Measurements from ENCODE around the gene VCX3A. TPM values are rescaled to one million over a fixed set of nuclear protein-coding genes. Genes with fewer than 3 reads are reported as not detected.

VCX3A gene
- total and polyA plus RNA-seq, 4 donors, result not detected

GRCh38 chrX:6506444-6506843, 28.5 kb downstream of the VCX3A start:
- Histone ChIP-seq H3K4me3 (ENCODE audit: low read depth in 1 of 3, low read length in 3 of 3) (no peak overlapping the region), H3K27me3 (ENCODE audit: control insufficient read depth in 4 of 4, insufficient read depth in 4 of 4, low read length in 3 of 4) (no peaks in the 10 kb centered on the region), H3K27ac (ENCODE audit: low read depth in 1 of 2, low read length in 2 of 2) (no peak overlapping the region), H3K9ac (ENCODE audit: low read depth in 1 of 2, low read length in 2 of 2) (no peak overlapping the region), H3K4me1 (ENCODE audit: control insufficient read depth in 4 of 4, insufficient read depth in 4 of 4, low read length in 3 of 4) (no peaks in the 10 kb centered on the region), H3K36me3 (ENCODE audit: control insufficient read depth in 4 of 4, insufficient read depth in 3 of 4, low read depth in 1 of 4, low read length in 3 of 4) (no peaks in the 10 kb centered on the region), H3K9me3 (ENCODE audit: control insufficient read depth in 4 of 4, low read length in 3 of 4) (no peaks in the 10 kb centered on the region)
- no peak for TF ChIP-seq TAF1 (conservative IDR thresholded peaks at IDR 0.05)
- TF ChIP-seq RAD21 (IDR thresholded peaks at IDR 0.05), result no peak
- no peak for TF ChIP-seq SP1 (IDR thresholded peaks at IDR 0.05)
- TF ChIP-seq ZBTB33 (IDR thresholded peaks at IDR 0.05), result no peak
- TF ChIP-seq RXRA (IDR thresholded peaks at IDR 0.05), result no peak
- no peak for DNase-seq (ENCODE audit: low spot score)
- 94% methylated on average over 4 of the region's 4 CpGs for WGBS

GRCh38 chrX:6505960-6506359, 29.0 kb downstream of the VCX3A start:
- H3K9me3 ChIP-seq (ENCODE audit: control insufficient read depth in 4 of 4, low read length in 3 of 4), result no peaks in the 10 kb centered on the region
- WGBS, result 68% methylated on average over 2 of the region's 2 CpGs

More at GRCh38 chrX:6505960-6506359, 29.0 kb downstream of the VCX3A start:
- Histone ChIP-seq H3K9ac (ENCODE audit: low read depth in 1 of 2, low read length in 2 of 2) (no peak overlapping the region), H3K27me3 (ENCODE audit: control insufficient read depth in 4 of 4, insufficient read depth in 4 of 4, low read length in 3 of 4) (no peaks in the 10 kb centered on the region), H3K27ac (ENCODE audit: low read depth in 1 of 2, low read length in 2 of 2) (no peak overlapping the region), H3K4me1 (ENCODE audit: control insufficient read depth in 4 of 4, insufficient read depth in 4 of 4, low read length in 3 of 4) (no peaks in the 10 kb centered on the region), H3K36me3 (ENCODE audit: control insufficient read depth in 4 of 4, insufficient read depth in 3 of 4, low read depth in 1 of 4, low read length in 3 of 4) (no peaks in the 10 kb centered on the region), H3K4me3 (ENCODE audit: low read depth in 1 of 3, low read length in 3 of 3) (no peak overlapping the region)
- TF ChIP-seq HNF4G (IDR thresholded peaks at IDR 0.05), result no peak
- no peak for TF ChIP-seq RAD21 (IDR thresholded peaks at IDR 0.05)
- TF ChIP-seq MAX (IDR thresholded peaks at IDR 0.05), result no peak
- TF ChIP-seq EGR1 (IDR thresholded peaks at IDR 0.05; ENCODE audit: low read depth in 2 of 2), result no peak
- no peak for TF ChIP-seq JUND (IDR thresholded peaks at IDR 0.05)
- TF ChIP-seq RXRA (IDR thresholded peaks at IDR 0.05), result no peak
- no peak for TF ChIP-seq ATF3 (IDR thresholded peaks at IDR 0.05)
- no peak for TF ChIP-seq FOXA1 (IDR thresholded peaks at IDR 0.05)
- no peak for TF ChIP-seq YY1 (IDR thresholded peaks at IDR 0.05)
- no peak for TF ChIP-seq SP1 (IDR thresholded peaks at IDR 0.05)
- no peak for TF ChIP-seq NR2F2 (IDR thresholded peaks at IDR 0.05)
- TF ChIP-seq ZBTB33 (IDR thresholded peaks at IDR 0.05), result no peak
- TF ChIP-seq HNF4A (conservative IDR thresholded peaks at IDR 0.05), result no peak
- TF ChIP-seq CTCF (IDR thresholded peaks at IDR 0.05; ENCODE audit: low read depth, low read length, missing input control), result no peak
- no peak for TF ChIP-seq GABPA (IDR thresholded peaks at IDR 0.05 in 1 of 2, conservative IDR thresholded peaks at IDR 0.05 in 1 of 2)
- no peak for TF ChIP-seq FOXA2 (IDR thresholded peaks at IDR 0.05)
- no peak for TF ChIP-seq TAF1 (conservative IDR thresholded peaks at IDR 0.05)
- no peak for TF ChIP-seq REST (IDR thresholded peaks at IDR 0.05)
- DNase-seq (ENCODE audit: low spot score), result no peak
